OCI-LY1 (cell line): ENCODE data around the gene CNOT6L.

Source experiments
- H2AFZ ChIP-seq: fragments of 200-600 bp; sonication (generic), shearing (Covaris generic); 2 replicates; pipeline ENCODE4 v1.6.0; 2014; ENCODE audit warnings: antibody characterized with exemption, mild to moderate bottlenecking, low read length
- H3F3A ChIP-seq: fragments of 200-600 bp; sonication (generic), shearing (Covaris generic); 2 replicates; pipeline ENCODE4 v1.6.0; 2014; ENCODE audit warnings: mild to moderate bottlenecking, antibody characterized with exemption, low read length, moderate library complexity; ENCODE audit not compliant: insufficient read depth
- H3K27ac ChIP-seq: fragments of 200-600 bp; sonication (generic); 2 replicates; pipeline ENCODE4 v1.5.1; 2014; ENCODE audit warnings: low read length, mixed run types, mild to moderate bottlenecking, low read depth; ENCODE audit not compliant: poor library complexity, severe bottlenecking
- H3K27me3 ChIP-seq: fragments of 200-600 bp; sonication (generic); 2 replicates; pipeline ENCODE4 v1.6.0; 2014; ENCODE audit warnings: antibody characterized with exemption, mild to moderate bottlenecking, low read length, moderate library complexity; ENCODE audit not compliant: insufficient read depth
- H3K36me3 ChIP-seq: fragments of 200-600 bp; sonication (generic); 2 replicates; pipeline ENCODE4 v1.6.1; 2014; ENCODE audit warnings: mild to moderate bottlenecking, antibody characterized with exemption, low read length, moderate library complexity, mixed read lengths; ENCODE audit not compliant: insufficient read depth
- H3K4me1 ChIP-seq: fragments of 200-600 bp; sonication (generic); 2 replicates; pipeline ENCODE4 v1.5.1; 2014; ENCODE audit warnings: mild to moderate bottlenecking, low read length, moderate library complexity; ENCODE audit not compliant: insufficient read depth, severe bottlenecking
- H3K4me2 ChIP-seq: fragments of 200-600 bp; sonication (generic), shearing (Covaris generic); 2 replicates; pipeline ENCODE4 v1.6.1; 2014; ENCODE audit warnings: low read length
- H3K4me3 ChIP-seq: fragments of 200-600 bp; sonication (generic); 2 replicates; pipeline ENCODE4 v1.5.1; 2014; ENCODE audit warnings: low read length, low read depth, mild to moderate bottlenecking, mixed read lengths; ENCODE audit not compliant: poor library complexity, severe bottlenecking
- H3K79me2 ChIP-seq: fragments of 200-600 bp; shearing (Covaris generic); 2 replicates; pipeline ENCODE4 v1.6.1; 2016; ENCODE audit warnings: mixed run types, low read length, mixed read lengths; ENCODE audit not compliant: insufficient read depth
- H3K9ac ChIP-seq: fragments of 200-600 bp; sonication (generic), shearing (Covaris generic); 2 replicates; pipeline ENCODE4 v1.6.1; 2014; ENCODE audit warnings: mild to moderate bottlenecking, low read length, mixed read lengths
- H3K9me2 ChIP-seq: fragments of 200-600 bp; sonication (generic), shearing (Covaris generic); 2 replicates; pipeline ENCODE4 v1.6.1; 2014; ENCODE audit warnings: low read depth, mild to moderate bottlenecking, low read length, mixed read lengths
- H3K9me3 ChIP-seq: fragments of 200-600 bp; shearing (Covaris generic); 2 replicates; pipeline ENCODE4 v1.6.1; 2014; ENCODE audit warnings: low read length, mixed read lengths
- H4K20me1 ChIP-seq: fragments of 200-600 bp; sonication (generic), shearing (Covaris generic); 2 replicates; pipeline ENCODE4 v1.6.0; 2016; ENCODE audit warnings: mild to moderate bottlenecking, low read length; ENCODE audit not compliant: insufficient read depth
- EZH2 ChIP-seq: fragments of 200-600 bp; sonication (generic), shearing (Covaris generic); IDR thresholded peaks from 2 replicates; pipeline ENCODE4 v1.8.0; 2017; ENCODE audit warnings: borderline replicate concordance, mixed run types, mild to moderate bottlenecking, antibody characterized with exemption, low read length, moderate library complexity, mixed read lengths
- TF ChIP-seq, protein P1 (sequence below): fragments of 200-600 bp; sonication (generic), shearing (Covaris generic); IDR thresholded peaks from 2 replicates; pipeline ENCODE4 v1.5.1; 2017; ENCODE audit warnings: mild to moderate bottlenecking, antibody characterized with exemption, low read length, moderate library complexity, mixed read lengths

CNOT6L gene

DNA sequence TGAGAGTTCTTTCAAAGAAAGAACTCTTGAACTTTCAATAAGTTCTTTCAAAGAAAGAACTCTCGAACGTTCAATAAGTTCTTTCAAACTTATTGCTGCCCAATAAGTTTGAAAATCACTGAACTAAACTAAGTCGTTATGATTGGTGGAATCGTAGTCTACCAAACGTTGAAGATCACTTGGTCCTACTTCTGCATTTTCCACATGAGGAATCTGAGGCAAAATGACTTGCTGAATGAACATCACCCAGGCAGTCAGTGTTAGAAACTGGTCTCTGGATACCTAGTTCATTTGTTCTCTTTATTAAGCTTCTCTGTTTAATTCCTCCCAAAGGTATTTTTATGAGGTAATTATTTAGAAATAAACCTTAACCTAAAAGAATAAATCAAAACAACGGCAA is 7.1 kb upstream of the CNOT6L start:
- Histone ChIP-seq H3F3A (no peaks in the 10 kb centered on the region), H3K9me2 (no peaks in the 10 kb centered on the region)
- no peak for TF ChIP-seq EZH2
- TF ChIP-seq, protein P1, sequence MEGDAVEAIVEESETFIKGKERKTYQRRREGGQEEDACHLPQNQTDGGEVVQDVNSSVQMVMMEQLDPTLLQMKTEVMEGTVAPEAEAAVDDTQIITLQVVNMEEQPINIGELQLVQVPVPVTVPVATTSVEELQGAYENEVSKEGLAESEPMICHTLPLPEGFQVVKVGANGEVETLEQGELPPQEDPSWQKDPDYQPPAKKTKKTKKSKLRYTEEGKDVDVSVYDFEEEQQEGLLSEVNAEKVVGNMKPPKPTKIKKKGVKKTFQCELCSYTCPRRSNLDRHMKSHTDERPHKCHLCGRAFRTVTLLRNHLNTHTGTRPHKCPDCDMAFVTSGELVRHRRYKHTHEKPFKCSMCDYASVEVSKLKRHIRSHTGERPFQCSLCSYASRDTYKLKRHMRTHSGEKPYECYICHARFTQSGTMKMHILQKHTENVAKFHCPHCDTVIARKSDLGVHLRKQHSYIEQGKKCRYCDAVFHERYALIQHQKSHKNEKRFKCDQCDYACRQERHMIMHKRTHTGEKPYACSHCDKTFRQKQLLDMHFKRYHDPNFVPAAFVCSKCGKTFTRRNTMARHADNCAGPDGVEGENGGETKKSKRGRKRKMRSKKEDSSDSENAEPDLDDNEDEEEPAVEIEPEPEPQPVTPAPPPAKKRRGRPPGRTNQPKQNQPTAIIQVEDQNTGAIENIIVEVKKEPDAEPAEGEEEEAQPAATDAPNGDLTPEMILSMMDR, result no peak

GRCh38 chr4:77821775-77822174 is 2.6 kb upstream of the CNOT6L start:
- no peak overlapping the region for H2AFZ ChIP-seq
- H3K79me2 ChIP-seq, result peaks cover 16% of the 10 kb centered on the region
- peak overlapping the region; percentile 86 for H3K27ac ChIP-seq
- no peak overlapping the region for H3K4me3 ChIP-seq
- peaks cover 34% of the 10 kb centered on the region for H3K4me1 ChIP-seq
- TF ChIP-seq EZH2, result no peak
- TF ChIP-seq, protein P1, result no peak
- H3K4me2 ChIP-seq, result peak overlapping the region; percentile 72
- no peaks in the 10 kb centered on the region for H3K9me3 ChIP-seq
- H3K27me3 ChIP-seq, result no peaks in the 10 kb centered on the region
- no peaks in the 10 kb centered on the region for H3K9me2 ChIP-seq
- no peaks in the 10 kb centered on the region for H3K36me3 ChIP-seq
- no peaks in the 10 kb centered on the region for H3F3A ChIP-seq
- no peaks in the 10 kb centered on the region for H4K20me1 ChIP-seq
- H3K9ac ChIP-seq, result no peak overlapping the region

More for the DNA sequence above, 7.1 kb upstream of the CNOT6L start:
- Histone ChIP-seq H3K79me2 (no peaks in the 10 kb centered on the region), H3K27ac (no peak overlapping the region), H3K4me1 (peaks cover 23% of the 10 kb centered on the region), H3K9me3 (no peaks in the 10 kb centered on the region), H3K27me3 (no peaks in the 10 kb centered on the region), H3K36me3 (no peaks in the 10 kb centered on the region), H2AFZ (no peak overlapping the region), H3K4me2 (no peak overlapping the region), H4K20me1 (no peaks in the 10 kb centered on the region), H3K9ac (no peak overlapping the region), H3K4me3 (no peak overlapping the region)

DNA sequence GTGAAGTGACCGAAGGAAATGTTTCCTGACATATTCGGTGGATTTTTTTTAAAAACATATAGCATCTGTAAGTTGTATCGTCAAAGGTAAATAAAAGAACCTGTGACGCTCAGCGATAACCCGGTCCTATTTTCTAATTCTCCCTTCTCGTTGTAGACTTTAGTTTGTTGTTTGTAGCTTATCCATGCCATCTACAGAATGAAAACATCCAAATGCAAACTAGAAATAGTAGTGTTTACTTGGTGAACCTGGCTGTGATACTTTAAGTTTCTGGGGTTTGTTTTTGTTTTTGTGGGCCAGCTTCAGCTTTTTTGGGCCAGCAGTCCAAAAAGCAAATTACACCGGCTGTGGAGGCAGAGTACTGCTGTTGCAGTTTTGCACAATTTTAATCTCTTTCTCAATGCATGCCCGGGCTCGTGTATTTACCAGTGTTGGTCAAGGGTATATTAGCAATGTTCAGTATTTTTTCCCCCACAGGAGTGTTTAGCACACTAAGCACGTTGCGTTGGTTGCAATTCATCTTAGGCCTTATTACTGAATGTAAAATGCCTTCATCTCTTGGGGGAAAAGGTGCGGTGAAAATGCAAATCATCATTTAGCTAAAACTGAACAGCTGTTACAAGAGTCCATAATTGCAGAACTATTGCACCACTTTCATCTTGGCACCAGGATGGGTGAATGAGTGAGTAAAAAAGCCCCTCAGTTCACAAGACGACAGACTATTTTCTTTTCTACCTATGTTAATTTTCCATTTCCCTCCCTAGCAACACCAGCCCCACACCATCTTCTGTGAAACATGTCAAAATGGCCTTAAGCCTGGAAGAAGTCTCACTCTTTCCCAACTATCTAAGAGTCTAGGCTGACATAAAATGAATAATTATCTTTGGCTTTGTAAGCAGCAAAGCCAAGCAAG is 1.7 kb upstream of the CNOT6L start:
- Histone ChIP-seq H2AFZ (no peak overlapping the region), H3K79me2 (peaks cover 25% of the 10 kb centered on the region), H3K27ac (peak overlapping the region; percentile 86)

More for the DNA sequence above, 1.7 kb upstream of the CNOT6L start:
- Histone ChIP-seq H3K9me3 (no peaks in the 10 kb centered on the region), H3K4me3 (peak overlapping the region; percentile 83), H3K4me1 (peaks cover 36% of the 10 kb centered on the region), H3K4me2 (peak overlapping the region; percentile 72), H3K9ac (peak overlapping the region; percentile 73), H3K9me2 (no peaks in the 10 kb centered on the region), H3K27me3 (no peaks in the 10 kb centered on the region), H4K20me1 (no peaks in the 10 kb centered on the region), H3K36me3 (no peaks in the 10 kb centered on the region), H3F3A (no peaks in the 10 kb centered on the region)
- TF ChIP-seq EZH2, result no peak
- TF ChIP-seq, protein P1, result no peak
